ENCODE data around the gene KLHDC7B.

DNA sequence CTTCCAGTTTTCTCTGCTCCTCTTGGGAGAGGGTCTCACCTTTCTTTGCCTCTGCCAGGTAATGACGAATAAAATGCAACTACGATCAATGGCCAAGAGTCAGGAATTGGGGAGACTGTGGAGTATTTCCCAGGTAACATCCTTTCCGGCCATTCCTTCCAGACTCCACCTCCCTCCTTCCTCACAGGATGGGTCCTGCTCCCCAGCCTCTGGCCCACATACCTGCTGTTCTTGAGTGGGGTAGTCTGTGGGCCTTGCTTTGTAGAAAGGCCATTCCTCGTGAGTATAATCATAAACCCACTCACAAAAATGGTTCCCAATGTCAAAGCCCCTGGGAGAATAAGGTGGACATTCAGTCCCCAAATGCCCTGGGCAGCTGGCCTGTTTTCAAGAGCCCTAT is 34.1 kb downstream of the KLHDC7B start:
- TF ChIP-seq ZNF274 (IDR thresholded peaks at IDR 0.05; ENCODE audit: low read depth, low read length) (no peak), YY1 (IDR thresholded peaks at IDR 0.05; ENCODE audit: insufficient read depth, insufficient read length) (no peak), SUZ12 (IDR thresholded peaks at IDR 0.05; ENCODE audit: extremely low read depth, insufficient read depth, insufficient read length) (no peak)
